Measurements from ENCODE around the gene HNRNPF. TPM values are rescaled to one million over a fixed set of nuclear protein-coding genes. Genes with fewer than 3 reads are reported as not detected.
"Not testable (repeated sequence)": the region's sequence is repeated elsewhere in the genome, so short reads cannot be mapped to it uniquely, and the experiment has no call there.

HNRNPF gene
- total RNA-seq, 2 donors from 2014 or later = 214 to 257 TPM

DNA sequence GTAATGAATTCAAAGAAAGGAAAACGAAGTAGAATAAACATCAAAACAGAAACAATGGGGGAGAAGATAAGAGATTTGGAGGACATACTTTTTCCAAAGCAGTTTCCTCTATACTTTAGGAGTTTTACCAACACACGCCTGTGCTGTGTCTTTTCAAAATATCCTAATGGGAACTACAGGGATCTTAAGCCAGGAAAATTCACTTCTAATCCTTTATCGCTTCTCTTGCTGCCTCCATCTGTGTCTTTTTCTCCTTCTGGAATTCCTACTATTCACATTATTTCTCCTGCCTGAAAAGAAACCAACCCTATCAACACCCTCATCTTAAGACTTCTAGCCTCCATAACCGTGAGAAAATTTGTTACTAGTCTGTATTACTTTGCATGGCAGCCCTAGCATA lies 6.8 kb downstream of the HNRNPF start:
- intact Hi-C loops (cut with DNase I, micrococcal nuclease) = no loop called here
- ATAC-seq (no peak), DNase-seq (no peak)

DNA sequence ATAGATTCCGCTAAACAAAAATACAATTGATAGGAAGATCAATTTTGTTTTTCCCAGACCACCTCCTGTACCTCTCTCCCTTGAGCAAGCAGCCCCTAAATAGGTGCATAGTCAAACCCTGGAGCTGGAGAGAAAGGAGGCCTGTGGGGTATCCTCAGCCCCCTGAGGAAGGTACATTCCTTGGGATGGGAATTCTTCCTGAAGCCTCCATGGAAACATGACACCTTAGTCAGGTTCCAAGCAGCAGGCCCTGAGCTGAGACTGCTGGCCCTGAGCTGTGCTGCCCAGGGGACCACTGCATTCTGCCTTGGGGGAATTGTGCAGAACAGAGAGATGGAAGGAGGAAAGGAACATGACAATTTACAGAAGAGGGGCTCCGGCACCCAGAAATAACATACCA lies 7.4 kb downstream of the HNRNPF start:
- DNase-seq = no peak
- intact Hi-C loops (cut with DNase I, micrococcal nuclease) = no loop called here
- no peak for ATAC-seq

DNA sequence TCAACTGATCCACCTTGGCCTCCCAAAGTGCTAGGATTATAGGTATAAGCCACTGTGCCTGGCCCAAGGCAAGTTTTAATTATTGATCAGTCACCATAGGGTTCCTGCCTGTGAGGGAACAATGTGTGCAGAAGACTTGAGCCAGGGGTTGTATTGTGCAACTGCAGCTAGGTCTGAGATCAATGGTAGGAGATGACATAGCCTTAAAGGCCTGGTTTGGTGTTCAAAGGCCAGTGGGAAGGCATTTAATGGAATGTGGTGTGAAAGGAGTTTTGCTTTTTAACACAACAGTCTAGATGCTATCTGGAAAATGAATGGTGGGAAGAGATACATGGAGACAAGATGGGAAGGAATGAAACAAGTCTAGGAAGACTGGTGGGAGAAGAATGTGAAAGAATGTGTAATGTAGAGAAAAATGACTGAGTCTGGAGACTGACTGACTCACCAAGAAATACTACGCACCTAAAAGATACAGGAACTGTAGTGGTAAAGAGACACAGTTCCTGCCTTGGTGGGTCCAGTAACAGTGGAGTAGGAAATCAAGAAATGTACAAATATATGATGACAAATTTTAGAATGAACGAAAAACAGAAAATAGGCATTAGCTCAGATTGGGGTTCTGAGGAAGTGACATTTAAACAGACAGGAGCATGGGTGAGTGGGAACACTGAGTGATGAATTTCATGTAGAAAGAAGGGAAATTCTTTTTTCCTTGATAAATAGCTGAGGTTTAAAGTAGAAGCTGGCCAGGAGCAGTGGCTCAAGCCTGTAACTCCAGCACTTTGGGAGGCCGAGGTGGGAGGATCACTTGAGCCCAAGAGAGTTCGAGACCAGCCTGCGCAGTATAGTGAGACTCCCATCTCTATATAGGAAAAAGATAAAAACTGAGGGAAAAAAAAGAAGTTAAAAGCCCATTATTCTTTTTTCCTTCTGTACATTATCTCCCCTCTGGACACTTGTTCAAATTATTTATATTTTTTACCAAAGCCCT lies 9.4 kb downstream of the HNRNPF start:
- intact Hi-C loops (cut with DNase I, micrococcal nuclease) = no loop called here
- ATAC-seq (no peak), DNase-seq (no peak)

DNA sequence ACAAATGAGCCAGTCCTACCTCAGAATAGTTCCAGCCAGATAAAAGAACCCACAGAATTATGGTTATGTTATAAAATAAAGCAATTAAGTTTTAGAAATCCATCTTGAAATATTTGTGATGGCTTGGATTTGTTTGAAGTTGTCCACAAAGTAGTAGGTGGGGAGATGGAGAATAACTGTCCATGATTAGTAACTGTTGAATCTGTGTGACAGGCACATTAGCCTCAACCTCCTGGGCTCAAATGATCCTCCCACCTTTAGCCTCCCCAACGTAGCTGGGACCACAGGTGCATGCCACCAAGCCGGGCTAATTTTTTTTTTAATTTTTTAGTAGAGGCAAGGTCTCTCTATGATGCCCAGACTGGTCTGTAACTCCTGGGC lies 10.1 kb downstream of the HNRNPF start:
- intact Hi-C loops (cut with DNase I, micrococcal nuclease) = no loop called here
- ATAC-seq (no peak), DNase-seq (no peak)

DNA sequence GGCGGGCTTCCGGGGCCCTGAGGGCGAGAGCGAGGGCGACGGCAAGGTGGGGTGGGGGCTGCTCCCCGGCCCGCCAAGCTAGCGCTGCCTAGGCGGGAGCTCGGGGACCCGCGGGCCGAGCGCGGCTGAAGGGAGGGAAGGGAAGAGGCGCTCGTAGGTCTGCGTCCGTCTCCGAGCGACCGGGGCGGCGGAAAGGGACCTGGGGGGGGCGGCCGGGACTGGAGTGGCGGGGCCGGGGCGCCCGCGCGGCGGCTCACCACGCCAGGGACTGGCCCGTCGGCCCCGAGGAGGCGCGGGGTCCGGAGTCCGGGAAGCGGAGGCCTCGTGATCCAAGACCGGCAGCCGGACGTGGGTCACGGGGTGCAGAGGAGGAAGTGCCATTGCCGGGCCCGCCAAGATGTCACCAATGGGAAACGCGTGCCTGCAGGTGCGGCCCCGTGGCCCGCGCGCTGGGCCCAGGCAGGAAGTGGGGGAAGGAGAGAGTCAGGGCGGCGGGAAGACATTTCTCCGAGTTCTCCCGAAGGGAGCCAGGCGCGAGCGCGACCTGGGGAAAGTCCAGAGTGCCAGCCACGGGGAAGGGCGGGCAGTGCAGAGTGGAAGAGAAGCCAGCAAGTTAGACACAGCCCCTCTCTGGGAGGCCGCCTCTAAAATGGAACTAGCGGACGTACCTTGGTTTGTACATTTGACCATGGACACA lies 11.9 kb downstream of the HNRNPF start:
- DNase-seq = peak; percentile 92 to 96
- peak; percentile 82 for ATAC-seq
- intact Hi-C loops (cut with DNase I, micrococcal nuclease) = no loop called here

- ATAC-seq (peak; percentile 77), DNase-seq (peak; percentile 83 to 87)
- intact Hi-C loops (cut with DNase I, micrococcal nuclease) = no loop called here
Measured at GRCh38 chr10:43396061-43396927, 12.7 kb downstream of the HNRNPF start.

DNA sequence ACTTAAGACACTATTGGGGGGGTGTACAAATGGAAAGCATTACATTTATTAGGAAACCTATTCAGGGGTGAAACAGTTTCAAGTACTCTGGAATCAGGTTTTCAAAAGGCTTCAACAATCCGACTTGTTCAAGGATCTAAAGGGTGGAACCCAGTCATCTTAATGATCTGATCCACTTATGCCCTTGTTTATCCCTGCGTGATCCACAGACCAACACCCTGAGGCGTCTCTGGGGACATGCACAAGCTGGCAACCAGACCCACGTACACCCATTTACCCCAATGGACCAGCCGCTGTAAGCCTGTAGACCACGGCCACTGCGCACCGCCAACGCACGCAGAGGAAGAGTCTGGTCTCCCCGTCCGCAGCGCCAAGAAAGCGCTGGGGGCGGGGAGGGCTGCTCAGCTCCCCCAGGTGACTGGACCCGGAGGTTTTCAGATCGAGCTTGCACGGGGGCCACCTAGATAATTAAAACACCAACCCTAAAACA lies 13.4 kb downstream of the HNRNPF start:
- ATAC-seq (peak; percentile 2), DNase-seq (peak; percentile 50 to 58)
- intact Hi-C loops (cut with DNase I, micrococcal nuclease) = no loop called here

DNA sequence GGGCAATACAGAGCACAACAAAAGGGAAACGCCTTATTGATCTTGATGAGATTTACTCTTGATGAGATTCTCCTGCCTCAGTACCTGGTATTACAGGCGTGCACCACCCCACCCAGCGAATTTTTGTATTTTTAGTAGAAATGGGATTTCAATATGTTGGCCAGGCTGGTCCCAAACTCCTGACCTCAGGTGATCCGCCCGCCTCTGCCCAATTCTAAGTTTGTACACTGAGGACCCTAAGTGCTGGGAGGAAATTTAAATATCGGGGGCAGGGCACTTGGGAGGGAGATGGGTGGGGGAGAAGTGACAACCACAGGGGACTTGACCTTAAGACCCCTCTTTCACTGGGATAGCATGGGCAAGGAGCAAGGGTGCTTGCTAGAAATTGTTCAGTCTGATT lies 14.1 kb downstream of the HNRNPF start:
- intact Hi-C loops (cut with DNase I, micrococcal nuclease) = no loop called here
- ATAC-seq (no peak), DNase-seq (peak in 1 of 2 donors; percentile 22)

DNA sequence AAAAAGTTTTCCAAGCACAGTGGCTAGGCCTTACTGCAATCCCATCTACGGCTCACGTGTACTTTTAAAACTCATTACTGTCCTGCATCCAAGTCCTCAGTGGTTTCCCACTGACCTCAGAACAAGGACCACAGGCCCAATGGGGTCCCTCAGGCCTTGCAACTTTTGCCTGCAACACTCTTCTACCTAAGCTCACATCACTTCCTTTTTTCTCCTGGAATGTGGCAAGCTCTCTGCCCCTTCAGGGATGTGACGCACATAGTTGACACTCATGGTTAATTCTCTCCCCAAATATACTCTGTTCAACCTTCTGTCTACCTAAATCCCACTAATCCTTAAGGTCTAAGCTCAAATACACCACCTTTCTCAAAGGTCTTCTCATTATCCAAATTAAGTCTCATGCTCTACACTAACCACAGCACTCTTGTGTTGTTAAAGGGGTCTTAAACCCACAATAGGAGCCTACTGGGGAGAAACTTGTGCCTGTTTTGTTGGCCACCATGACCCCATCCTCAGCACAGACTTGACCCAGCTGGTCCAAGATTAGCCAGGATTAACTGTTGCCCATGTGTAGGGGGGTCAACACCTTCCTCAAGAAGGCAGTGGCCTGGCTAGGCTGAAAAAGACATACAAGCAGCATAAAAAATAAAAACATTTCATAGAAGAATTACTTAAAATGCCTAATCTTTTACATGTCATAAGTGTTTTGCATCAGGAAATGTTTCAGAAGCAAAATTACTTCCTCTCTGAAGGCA lies 15.2 kb downstream of the HNRNPF start:
- ATAC-seq (no peak), DNase-seq (peak in 1 of 2 donors; percentile 14)
- intact Hi-C loops (cut with DNase I, micrococcal nuclease) = no loop called here

- intact Hi-C loops (cut with DNase I, micrococcal nuclease); ATAC-seq: not testable (repeated sequence)
- DNase-seq = peak in 1 of 2 donors; percentile 9
Measured at GRCh38 chr10:43393186-43393585, 15.8 kb downstream of the HNRNPF start.

DNA sequence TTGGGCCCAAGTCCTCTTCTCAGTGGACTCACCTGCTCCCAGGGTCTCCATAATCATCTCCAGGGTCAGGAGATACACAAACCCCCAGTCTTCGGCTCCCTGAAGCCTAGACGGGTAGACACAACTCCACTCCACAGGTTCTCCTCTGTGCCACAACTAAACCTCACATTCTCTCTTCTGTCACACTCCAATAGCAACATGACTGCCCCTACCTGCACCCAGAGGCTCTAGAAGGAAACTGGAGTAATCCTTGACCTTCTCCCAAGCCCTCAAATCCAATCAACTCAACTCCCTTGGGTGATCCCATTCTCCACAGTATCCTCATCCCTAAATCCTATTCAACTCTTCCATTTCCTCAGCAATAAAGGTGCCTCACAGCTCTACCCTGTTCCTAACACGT lies 16.2 kb downstream of the HNRNPF start:
- no peak for ATAC-seq
- DNase-seq = peak in 1 of 2 donors; percentile 3
- intact Hi-C loops (cut with DNase I, micrococcal nuclease) = no loop called here

DNA sequence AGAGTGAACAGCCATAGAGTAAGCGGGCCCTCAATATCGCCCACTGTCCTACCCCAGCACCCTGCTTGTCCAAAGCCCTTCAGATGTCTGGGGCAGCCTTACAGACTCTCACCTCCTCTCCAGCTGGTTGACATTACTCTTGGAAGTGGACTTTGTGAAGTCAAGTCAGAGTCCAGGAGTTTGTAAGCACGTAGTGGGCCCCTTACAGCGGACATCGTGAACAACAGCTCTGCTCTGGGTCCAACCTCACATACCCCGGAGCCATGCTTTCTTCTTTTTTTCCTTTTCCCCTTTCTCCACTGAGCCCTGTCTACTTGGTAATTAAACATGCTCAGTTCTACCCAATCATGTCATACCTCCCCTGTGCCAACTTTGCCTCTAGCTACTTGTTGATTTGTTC lies 17.5 kb downstream of the HNRNPF start:
- intact Hi-C loops (cut with DNase I, micrococcal nuclease) = no loop called here
- ATAC-seq (no peak), DNase-seq (no peak)

- intact Hi-C loops (cut with DNase I, micrococcal nuclease) = no loop called here
- DNase-seq (no peak), ATAC-seq (peak; percentile 54)
Measured at GRCh38 chr10:43390759-43391158, 18.2 kb downstream of the HNRNPF start.

DNA sequence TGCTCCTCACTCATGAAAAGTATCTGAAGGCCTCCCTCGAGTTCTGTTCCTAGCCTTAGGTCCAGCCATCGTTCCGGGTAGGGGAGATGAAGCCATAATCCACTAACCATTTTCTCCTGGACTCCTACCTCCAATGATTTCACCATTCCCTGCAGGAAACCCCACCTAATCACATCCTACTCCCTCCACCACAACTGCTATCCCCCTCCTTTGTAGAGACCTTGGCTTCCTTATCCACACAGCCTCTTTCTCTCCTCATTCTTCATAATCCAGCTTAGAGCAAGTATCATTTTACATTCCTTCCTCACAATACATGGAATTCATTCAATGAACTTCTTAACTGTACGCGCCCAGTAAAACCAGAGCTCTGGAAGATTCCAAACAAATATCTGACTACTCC lies 18.7 kb downstream of the HNRNPF start:
- no peak for ATAC-seq
- intact Hi-C loops (cut with DNase I, micrococcal nuclease) = no loop called here
- DNase-seq = no peak

DNA sequence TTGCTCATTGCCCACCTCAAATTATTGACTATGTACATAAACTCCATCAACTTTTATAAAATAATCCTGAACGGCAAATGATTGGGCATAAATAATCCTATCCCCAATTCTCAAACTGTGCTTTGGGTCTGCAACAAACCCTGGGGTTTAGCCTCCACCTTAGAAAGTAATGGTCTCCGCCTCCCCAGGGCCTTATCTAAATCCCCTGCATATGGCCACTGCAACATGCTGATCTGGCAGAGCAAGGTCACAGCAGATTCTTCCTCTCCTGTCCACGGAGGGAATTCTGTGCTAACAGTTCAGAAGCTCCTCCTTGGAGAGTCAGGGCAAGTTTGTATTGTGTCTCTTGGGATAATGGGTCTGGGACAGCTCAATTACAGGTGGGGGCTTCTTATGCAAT lies 19.1 kb downstream of the HNRNPF start:
- no peak for DNase-seq
- ATAC-seq = no peak
- intact Hi-C loops (cut with DNase I, micrococcal nuclease) = no loop called here

DNA sequence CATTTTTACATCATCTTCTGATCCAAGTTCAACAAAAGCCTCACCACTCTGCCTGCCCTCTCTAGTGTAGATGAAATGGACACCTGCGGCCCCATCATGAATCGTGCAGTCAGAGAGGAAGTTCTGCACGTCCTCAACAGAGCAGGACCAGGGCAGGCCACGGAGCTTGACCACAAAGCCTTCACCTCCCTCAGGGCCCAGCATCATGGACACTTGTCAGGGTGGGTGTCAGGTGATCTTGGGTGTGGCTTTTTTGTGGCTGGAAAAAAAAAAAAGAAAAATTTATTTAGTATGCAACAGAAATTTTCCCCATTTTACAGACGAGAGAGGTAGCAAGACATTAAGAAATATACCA lies 21.3 kb downstream of the HNRNPF start:
- DNase-seq (no peak), ATAC-seq (no peak)
- intact Hi-C loops (cut with DNase I, micrococcal nuclease) = no loop called here

DNA sequence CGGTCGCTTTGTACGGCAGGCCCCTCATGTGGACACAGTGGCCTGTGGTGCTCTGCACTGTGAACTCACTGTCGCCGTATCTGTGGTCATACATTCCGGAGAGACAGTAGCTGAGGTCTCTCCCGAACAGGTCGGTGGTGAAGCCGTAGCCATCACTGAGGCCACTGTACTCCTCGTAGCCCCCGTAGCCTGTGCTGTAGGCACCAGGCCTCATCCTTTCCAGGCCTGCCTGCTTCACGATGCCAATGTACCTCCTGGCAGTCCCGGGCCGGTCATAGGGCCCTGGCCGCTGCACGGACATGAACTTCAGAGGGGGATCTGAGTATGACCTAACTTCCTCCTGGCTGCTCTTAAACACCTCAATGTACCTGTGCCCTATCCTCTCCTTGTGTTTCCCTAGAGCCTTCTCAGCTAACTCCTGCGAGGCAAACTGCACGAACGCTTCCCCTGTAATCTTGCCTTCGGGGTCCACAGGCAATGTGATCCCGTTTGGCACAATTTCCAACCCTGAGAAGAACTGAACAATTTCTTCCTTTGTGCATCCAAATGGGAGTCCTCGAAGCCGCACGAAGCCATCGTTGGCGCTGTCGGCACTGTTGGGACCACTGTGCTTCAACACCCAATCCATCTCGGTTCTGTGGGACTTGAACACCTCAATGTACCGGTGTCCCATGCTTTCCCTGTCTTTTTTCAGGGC lies 21.9 kb downstream of the HNRNPF start:
- intact Hi-C loops (cut with DNase I, micrococcal nuclease) = no loop called here
- DNase-seq (no peak), ATAC-seq (no peak)

DNA sequence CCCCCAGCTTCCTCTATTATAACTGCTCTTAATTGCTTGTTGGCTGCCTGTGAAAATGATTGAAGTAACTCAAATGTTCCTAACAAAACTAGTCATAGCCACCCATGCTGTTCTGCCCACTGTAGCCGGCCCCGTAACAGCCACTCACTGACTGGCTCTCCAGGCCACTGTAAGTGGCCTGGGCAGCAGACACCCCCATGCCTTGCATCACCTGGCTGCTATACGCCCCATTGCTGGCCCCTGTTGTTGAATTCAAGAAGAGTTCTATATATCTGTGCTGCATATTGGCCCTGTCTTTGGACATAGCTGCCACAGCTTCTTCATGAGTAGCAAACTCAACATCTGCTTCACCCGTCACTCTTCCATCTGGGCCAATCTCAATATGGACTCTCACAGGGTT lies 22.4 kb downstream of the HNRNPF start:
- ATAC-seq (no peak), DNase-seq (no peak)
- intact Hi-C loops (cut with DNase I, micrococcal nuclease) = no loop called here

Measured in left colon (tissue), 2 donors.